ENCODE results near the gene F10.

The F10 gene

DNA sequence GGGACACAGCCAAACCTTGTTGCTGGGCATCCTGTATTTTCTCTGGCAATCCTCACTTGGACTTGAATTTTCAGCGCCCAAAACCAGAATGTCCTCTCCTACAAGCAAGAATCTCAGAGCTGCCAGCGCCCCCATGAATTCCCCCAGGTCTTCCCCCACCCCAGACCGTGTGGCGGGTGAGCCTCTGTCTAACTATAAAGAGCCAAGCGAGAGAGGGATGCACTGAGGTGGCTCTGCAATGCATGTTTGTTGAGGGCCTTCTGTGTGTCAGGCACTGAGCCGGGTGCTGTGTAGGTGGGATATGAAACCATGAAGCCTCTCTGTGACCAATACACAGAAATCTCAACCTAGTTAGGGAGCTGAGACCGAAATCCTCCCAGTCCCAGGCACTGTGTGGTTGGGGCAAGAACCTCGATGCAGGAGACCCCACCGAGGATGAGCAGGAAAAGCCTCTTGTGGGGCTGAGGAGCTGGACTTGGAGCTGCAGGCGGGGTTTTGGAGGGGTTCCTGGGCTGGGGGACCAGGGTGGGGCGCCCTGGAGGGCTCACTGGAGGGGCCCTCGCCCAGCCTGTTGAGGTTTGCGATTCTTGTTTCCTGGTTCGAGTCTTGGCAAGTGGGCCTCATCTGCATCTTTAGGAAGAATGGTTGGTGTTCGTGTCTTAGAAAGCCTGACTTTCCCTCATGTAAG is 23.5 kb downstream of the F10 start:
- no peak overlapping the region for H3K4me2 ChIP-seq (ENCODE audit: low read depth, low read length, poor library complexity, severe bottlenecking)
- no peaks in the 10 kb centered on the region for H4K20me1 ChIP-seq (ENCODE audit: insufficient read depth, low read length, poor library complexity, severe bottlenecking)
- no peak overlapping the region for H2AFZ ChIP-seq (ENCODE audit: low read length)
- TF ChIP-seq, protein P1, sequence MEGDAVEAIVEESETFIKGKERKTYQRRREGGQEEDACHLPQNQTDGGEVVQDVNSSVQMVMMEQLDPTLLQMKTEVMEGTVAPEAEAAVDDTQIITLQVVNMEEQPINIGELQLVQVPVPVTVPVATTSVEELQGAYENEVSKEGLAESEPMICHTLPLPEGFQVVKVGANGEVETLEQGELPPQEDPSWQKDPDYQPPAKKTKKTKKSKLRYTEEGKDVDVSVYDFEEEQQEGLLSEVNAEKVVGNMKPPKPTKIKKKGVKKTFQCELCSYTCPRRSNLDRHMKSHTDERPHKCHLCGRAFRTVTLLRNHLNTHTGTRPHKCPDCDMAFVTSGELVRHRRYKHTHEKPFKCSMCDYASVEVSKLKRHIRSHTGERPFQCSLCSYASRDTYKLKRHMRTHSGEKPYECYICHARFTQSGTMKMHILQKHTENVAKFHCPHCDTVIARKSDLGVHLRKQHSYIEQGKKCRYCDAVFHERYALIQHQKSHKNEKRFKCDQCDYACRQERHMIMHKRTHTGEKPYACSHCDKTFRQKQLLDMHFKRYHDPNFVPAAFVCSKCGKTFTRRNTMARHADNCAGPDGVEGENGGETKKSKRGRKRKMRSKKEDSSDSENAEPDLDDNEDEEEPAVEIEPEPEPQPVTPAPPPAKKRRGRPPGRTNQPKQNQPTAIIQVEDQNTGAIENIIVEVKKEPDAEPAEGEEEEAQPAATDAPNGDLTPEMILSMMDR (conservative IDR thresholded peaks at IDR 0.05; ENCODE audit: low read length): no peak
- no peak for TF ChIP-seq EZH2phosphoT487 (IDR thresholded peaks at IDR 0.05; ENCODE audit: borderline replicate concordance)
- no peaks in the 10 kb centered on the region for H3K79me2 ChIP-seq (ENCODE audit: insufficient read depth, low read length)
- H3K9me3 ChIP-seq (ENCODE audit: insufficient read depth, low read depth, low read length): no peaks in the 10 kb centered on the region
- no peaks in the 10 kb centered on the region for H3K4me1 ChIP-seq (ENCODE audit: insufficient read depth, low read length, poor library complexity, severe bottlenecking)
- no peaks in the 10 kb centered on the region for H3K9me2 ChIP-seq (replicated peaks; ENCODE audit: low read depth, low read length)
- H3K36me3 ChIP-seq (ENCODE audit: insufficient read depth, low read length): no peaks in the 10 kb centered on the region
- no peak overlapping the region for H3K9ac ChIP-seq (ENCODE audit: low read depth, low read length, poor library complexity, severe bottlenecking)
- no peaks in the 10 kb centered on the region for H3F3A ChIP-seq (ENCODE audit: low read depth)
- no peaks in the 10 kb centered on the region for H3K27me3 ChIP-seq (ENCODE audit: insufficient read depth, low read length, poor library complexity, severe bottlenecking)
- H3K4me3 ChIP-seq (ENCODE audit: low read length, poor library complexity, severe bottlenecking): no peak overlapping the region

DNA sequence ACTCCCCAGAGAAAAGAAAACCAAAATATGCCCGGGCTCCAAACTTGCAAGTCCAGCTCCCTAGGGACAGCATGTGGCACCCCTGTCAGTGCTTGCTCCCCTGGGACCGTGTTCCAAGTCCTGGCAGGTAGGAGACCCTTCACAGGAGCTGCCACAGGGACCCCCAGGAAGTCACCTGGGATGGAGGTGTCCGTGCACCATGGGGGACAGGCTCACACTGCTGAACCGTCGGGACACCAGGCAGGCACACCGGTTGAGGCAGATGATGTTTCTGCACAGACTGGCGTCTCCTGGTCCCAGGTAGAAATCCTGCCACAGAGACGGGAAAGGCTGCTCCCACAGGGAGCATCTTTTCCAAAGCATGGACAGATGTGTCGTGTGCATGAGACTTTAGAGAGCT is 24.2 kb downstream of the F10 start:
- H3K9ac ChIP-seq (ENCODE audit: low read depth, low read length, poor library complexity, severe bottlenecking): no peak overlapping the region
- no peaks in the 10 kb centered on the region for H3K4me1 ChIP-seq (ENCODE audit: insufficient read depth, low read length, poor library complexity, severe bottlenecking)
- H3K4me3 ChIP-seq (ENCODE audit: low read length, poor library complexity, severe bottlenecking): no peak overlapping the region
- no peaks in the 10 kb centered on the region for H3F3A ChIP-seq (ENCODE audit: low read depth)
- H3K36me3 ChIP-seq (ENCODE audit: insufficient read depth, low read length): no peaks in the 10 kb centered on the region
- H3K4me2 ChIP-seq (ENCODE audit: low read depth, low read length, poor library complexity, severe bottlenecking): no peak overlapping the region
- no peak overlapping the region for H2AFZ ChIP-seq (ENCODE audit: low read length)
- TF ChIP-seq, protein P1 (conservative IDR thresholded peaks at IDR 0.05; ENCODE audit: low read length): no peak
- TF ChIP-seq EZH2phosphoT487 (IDR thresholded peaks at IDR 0.05; ENCODE audit: borderline replicate concordance): no peak
- H3K9me2 ChIP-seq (replicated peaks; ENCODE audit: low read depth, low read length): no peaks in the 10 kb centered on the region
- no peaks in the 10 kb centered on the region for H3K27me3 ChIP-seq (ENCODE audit: insufficient read depth, low read length, poor library complexity, severe bottlenecking)
- no peaks in the 10 kb centered on the region for H4K20me1 ChIP-seq (ENCODE audit: insufficient read depth, low read length, poor library complexity, severe bottlenecking)
- H3K9me3 ChIP-seq (ENCODE audit: insufficient read depth, low read depth, low read length): no peaks in the 10 kb centered on the region
- no peaks in the 10 kb centered on the region for H3K79me2 ChIP-seq (ENCODE audit: insufficient read depth, low read length)

DNA sequence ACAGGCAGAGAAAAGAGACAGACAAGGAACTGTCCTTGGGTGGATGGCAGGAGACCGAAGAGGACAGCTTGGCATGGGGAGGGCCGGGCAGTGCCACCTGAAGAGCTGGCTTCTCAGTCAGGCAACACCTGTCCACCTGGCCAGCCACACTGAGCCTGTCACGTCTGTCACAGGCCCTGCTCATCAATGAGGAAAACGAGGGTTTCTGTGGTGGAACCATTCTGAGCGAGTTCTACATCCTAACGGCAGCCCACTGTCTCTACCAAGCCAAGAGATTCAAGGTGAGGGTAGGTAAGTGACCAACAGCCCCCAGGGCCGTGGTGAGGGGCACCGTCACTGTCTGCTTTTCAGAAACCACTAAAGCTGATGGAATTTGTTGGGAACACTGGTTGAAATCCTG is 24.6 kb downstream of the F10 start:
- TF ChIP-seq, protein P1 (conservative IDR thresholded peaks at IDR 0.05; ENCODE audit: low read length): no peak
- no peak for TF ChIP-seq EZH2phosphoT487 (IDR thresholded peaks at IDR 0.05; ENCODE audit: borderline replicate concordance)
- no peak overlapping the region for H3K9ac ChIP-seq (ENCODE audit: low read depth, low read length, poor library complexity, severe bottlenecking)
- H3K36me3 ChIP-seq (ENCODE audit: insufficient read depth, low read length): no peaks in the 10 kb centered on the region
- H3K4me1 ChIP-seq (ENCODE audit: insufficient read depth, low read length, poor library complexity, severe bottlenecking): no peaks in the 10 kb centered on the region
- H4K20me1 ChIP-seq (ENCODE audit: insufficient read depth, low read length, poor library complexity, severe bottlenecking): no peaks in the 10 kb centered on the region
- no peaks in the 10 kb centered on the region for H3K9me3 ChIP-seq (ENCODE audit: insufficient read depth, low read depth, low read length)
- H3K9me2 ChIP-seq (replicated peaks; ENCODE audit: low read depth, low read length): no peaks in the 10 kb centered on the region
- no peak overlapping the region for H3K4me3 ChIP-seq (ENCODE audit: low read length, poor library complexity, severe bottlenecking)
- H3K79me2 ChIP-seq (ENCODE audit: insufficient read depth, low read length): no peaks in the 10 kb centered on the region
- H3F3A ChIP-seq (ENCODE audit: low read depth): no peaks in the 10 kb centered on the region
- H3K4me2 ChIP-seq (ENCODE audit: low read depth, low read length, poor library complexity, severe bottlenecking): no peak overlapping the region
- no peaks in the 10 kb centered on the region for H3K27me3 ChIP-seq (ENCODE audit: insufficient read depth, low read length, poor library complexity, severe bottlenecking)
- no peak overlapping the region for H2AFZ ChIP-seq (ENCODE audit: low read length)
